ENCODE measurements around the gene RPS5.
A peak's percentile ranks its signal among the peaks of the same experiment; 100 is the strongest.

Gene RPS5

DNA sequence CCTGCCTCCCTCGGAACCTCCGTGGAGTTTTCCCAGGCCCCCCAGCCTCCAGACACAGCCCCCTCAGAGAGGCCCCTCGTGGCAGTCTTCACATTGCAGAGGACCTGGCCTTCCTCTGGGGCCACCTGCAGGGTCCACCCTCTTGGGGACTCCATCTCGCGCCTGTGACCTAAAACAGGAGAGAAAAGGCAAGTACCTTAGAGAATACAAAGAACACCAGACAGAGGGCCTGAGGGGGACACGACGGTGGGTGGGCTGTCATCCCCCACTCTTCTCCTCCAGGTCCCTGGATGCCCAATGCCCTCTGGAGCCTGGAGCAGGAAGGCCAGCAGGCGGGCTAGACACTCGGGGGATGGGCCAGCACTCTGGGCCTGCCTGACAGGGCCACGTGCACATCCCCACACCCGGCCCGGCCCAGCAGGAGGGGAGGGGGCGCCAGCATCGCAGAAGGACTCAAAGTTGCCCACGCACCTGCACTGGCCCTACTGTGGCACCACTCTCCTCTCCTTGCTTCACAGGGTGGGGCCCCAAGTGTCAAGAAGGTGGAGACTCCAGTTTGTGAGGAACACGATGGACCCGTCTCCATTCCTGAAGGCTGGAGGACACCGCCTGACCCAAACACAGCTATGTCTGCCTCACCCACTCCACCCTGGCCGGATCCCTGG is 29.5 kb upstream of the RPS5 start:
- TF ChIP-seq, protein P1, sequence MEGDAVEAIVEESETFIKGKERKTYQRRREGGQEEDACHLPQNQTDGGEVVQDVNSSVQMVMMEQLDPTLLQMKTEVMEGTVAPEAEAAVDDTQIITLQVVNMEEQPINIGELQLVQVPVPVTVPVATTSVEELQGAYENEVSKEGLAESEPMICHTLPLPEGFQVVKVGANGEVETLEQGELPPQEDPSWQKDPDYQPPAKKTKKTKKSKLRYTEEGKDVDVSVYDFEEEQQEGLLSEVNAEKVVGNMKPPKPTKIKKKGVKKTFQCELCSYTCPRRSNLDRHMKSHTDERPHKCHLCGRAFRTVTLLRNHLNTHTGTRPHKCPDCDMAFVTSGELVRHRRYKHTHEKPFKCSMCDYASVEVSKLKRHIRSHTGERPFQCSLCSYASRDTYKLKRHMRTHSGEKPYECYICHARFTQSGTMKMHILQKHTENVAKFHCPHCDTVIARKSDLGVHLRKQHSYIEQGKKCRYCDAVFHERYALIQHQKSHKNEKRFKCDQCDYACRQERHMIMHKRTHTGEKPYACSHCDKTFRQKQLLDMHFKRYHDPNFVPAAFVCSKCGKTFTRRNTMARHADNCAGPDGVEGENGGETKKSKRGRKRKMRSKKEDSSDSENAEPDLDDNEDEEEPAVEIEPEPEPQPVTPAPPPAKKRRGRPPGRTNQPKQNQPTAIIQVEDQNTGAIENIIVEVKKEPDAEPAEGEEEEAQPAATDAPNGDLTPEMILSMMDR (IDR thresholded peaks at IDR 0.05; ENCODE audit: low read depth, low read length), result no peak
- no peak for DNase-seq (ENCODE audit: low read depth in 2 of 2)
- no peak overlapping the region for H3K4me3 ChIP-seq (replicated peaks in 1 of 2; ENCODE audit: low read depth in 2 of 2, low read length in 2 of 2)

DNA sequence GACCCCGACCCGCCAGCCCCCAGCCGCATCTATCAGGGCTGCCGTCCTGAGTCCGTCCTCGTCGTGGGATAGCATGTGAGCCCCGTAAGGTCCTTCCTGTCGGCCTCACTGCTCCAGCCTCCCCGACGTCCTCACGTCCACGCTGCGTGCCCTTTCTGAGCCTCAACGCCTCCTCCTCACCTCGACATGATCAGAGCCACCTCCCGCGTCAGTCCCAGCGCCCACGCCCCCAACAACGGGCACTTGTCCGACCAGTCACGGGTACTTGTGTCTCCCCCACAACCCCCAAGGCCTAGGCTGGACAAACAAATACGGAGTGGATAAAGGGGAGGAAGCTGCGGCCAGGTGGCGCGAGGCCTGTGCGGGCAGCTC is 25.2 kb upstream of the RPS5 start:
- H3K4me3 ChIP-seq (replicated peaks in 1 of 2; ENCODE audit: low read depth in 2 of 2, low read length in 2 of 2), result peak overlapping the region; percentile 62 to 63
- DNase-seq (ENCODE audit: low read depth in 2 of 2), result peak in 1 of 2 donors; percentile 67
- TF ChIP-seq, protein P1 (IDR thresholded peaks at IDR 0.05; ENCODE audit: low read depth, low read length), result peak; percentile 14

DNA sequence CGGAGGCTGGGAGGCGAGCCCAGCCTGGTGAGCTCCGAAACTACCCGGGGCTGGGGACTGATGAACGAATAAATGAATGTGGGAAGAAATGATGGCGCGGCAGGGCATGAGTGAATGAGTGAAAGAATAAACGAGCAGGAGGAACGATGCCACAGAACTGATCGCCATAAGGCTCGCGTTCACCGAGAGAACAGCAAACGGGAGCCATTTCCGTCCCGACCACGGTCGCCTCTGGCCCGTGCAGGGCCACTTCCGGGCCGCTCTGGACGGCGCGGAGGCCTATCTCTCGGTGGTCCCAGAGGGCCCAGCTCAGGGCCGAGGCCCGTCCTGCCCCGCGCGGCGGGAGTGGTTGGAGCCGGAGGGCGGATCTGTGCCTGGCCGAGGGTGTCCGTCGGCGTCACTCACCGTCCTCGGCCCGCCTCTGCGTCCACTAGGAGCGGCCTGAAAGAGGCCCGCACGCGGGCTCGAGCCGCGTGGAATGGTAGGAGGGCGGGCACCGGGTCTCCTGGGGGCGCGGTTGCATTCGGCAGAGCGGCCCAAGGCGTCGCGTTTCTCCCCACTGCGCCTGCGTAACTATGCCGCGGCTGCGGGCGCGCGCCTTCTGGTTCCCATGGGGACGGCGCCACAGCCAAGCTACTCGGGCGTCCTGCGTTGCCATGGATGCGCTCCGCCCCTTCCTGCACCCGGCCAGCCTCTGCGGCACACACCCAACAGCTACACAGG is 24.6 kb upstream of the RPS5 start, which contains the start of gene ZNF497:
Gene ZNF497 (minus strand): TSS at position 480 of the 723 bp plus-strand sequence. CDS start 5,116 bp downstream, outside the sequence.
- DNase-seq (ENCODE audit: low read depth in 2 of 2), result peak; percentile 98
- TF ChIP-seq, protein P1 (IDR thresholded peaks at IDR 0.05; ENCODE audit: low read depth, low read length), result no peak
- H3K4me3 ChIP-seq (replicated peaks in 1 of 2; ENCODE audit: low read depth in 2 of 2, low read length in 2 of 2), result peak within 1 kb of the TSS; percentile 62 to 63

DNA sequence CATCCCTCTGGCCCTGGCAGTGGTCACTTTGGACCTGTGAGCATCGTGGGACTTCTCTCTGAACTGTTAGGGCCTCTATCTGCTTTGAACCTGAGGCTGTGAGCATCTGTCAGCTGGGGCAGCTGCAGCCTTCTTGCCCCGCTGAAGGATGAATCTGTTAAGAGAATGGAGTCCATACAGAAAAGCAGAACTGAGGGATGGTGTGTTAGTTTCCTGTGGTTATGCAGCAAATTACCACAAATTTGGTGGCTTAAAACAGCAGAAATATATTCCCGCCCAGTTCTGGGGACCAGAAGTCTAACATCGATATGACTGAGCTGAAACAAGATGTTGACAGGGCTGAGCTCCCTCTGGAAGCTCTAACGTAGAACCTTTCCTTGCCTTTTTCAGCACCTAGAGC is 22.9 kb upstream of the RPS5 start:
- TF ChIP-seq, protein P1 (IDR thresholded peaks at IDR 0.05; ENCODE audit: low read depth, low read length), result no peak
- H3K4me3 ChIP-seq (replicated peaks in 1 of 2; ENCODE audit: low read depth in 2 of 2, low read length in 2 of 2), result no peak overlapping the region
- DNase-seq (ENCODE audit: low read depth in 2 of 2), result no peak

DNA sequence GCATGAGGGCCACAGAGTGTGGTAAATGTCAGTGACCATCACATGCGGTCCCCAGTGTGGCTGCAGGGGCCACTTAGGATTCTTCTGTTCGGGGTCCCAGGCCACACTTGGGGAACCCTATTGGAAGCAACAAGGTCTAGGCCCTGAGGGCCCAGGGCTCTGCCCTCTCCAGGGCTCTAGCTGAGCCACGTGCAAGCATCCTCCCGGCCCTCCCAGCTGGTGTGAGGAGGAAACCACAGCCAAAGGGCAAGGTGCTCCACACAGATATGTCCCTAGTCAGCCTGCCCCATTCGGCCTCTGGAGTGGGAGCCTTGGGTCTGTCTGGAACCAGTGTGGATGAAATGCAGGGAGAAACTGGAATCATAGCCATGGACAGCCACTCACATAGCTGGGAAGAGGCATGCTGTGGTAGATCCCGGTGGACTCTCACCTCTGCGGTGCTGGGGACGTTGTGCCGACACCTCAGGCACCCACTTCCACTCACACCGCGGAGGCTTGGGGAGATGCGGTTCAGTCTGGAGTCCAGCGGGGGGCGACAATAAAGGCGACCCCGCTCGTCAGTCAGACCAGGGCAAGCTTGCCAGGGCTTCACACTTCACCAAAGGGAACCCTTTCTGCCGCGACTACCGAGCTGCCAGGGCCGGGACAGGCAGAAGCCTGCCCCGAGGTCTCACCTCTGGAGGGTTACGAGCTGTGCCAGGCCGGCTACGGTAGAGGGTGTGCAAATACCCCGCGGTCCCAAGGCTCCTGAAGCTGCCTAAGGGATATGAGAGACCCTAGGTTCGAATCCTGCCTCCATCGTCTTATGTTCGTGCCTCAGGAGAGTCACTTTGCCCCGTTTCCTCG is 20.3 kb upstream of the RPS5 start:
- H3K4me3 ChIP-seq (replicated peaks in 1 of 2; ENCODE audit: low read depth in 2 of 2, low read length in 2 of 2), result no peak overlapping the region
- TF ChIP-seq, protein P1 (IDR thresholded peaks at IDR 0.05; ENCODE audit: low read depth, low read length), result no peak
- no peak for DNase-seq (ENCODE audit: low read depth in 2 of 2)

DNA sequence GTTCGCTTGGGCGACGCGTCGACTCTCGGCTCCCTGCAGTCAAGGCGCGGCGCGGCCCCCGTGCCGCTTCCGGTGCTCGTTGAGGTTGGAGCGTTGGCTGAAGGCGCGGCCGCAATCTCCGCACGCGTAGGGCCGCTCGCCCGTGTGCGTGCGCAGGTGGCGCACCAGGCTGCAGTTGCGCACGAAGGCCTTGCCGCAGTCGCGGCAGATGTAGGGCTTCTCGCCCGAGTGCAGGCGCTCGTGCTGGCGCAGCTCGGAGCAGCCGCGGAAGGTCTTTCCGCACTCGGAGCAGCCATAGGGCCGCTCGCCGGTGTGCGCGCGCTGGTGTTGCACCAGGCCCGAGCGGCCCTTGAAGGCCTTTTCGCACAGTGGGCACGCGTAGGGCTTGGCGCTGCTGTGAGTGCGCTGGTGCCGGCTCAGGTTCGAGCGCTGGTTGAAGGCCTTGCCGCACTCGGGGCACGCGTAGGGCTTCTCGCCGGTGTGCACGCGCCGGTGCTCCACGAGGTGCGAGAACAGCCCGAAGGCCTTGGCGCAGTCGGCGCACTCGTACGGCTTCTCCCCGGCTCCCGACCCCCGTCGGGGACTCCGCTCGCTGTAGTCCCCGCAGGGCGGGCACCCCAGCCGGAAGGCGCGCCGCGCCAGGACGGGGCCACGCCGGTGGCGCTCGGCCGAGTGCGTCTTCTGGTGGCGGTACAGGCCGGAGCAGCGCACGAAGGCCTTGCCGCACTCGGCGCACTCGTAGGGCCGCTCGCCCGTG is 19.2 kb upstream of the RPS5 start:
- TF ChIP-seq, protein P1 (IDR thresholded peaks at IDR 0.05; ENCODE audit: low read depth, low read length), result no peak
- no peak for DNase-seq (ENCODE audit: low read depth in 2 of 2)
- H3K4me3 ChIP-seq (replicated peaks in 1 of 2; ENCODE audit: low read depth in 2 of 2, low read length in 2 of 2), result no peak overlapping the region

Data from cardiac fibroblast (primary cell).